GM21528 (cell line): ENCODE results near the gene KNTC1.
"Not testable (repeated sequence)": the region's sequence is repeated elsewhere in the genome, so short reads cannot be mapped to it uniquely, and the experiment has no call there.

Experiments
- ATAC-seq: cut with Tn5 transposase; IDR thresholded peaks from one replicate; pipeline ENCODE4 v1.9.1; 2021; ENCODE audit warnings: mild to moderate bottlenecking, moderate library complexity; ENCODE audit not compliant: unreplicated experiment, low FRiP score

KNTC1 gene

GRCh38 chr12:122614839-122615238, 87.8 kb downstream of the KNTC1 start:
- no peak for ATAC-seq

GRCh38 chr12:122615780-122616179, 88.7 kb downstream of the KNTC1 start:
- ATAC-seq, result no peak

- ATAC-seq, result no peak
Observed at GRCh38 chr12:122635471-122635870, 108.4 kb downstream of the KNTC1 start.

GRCh38 chr12:122643207-122643805, 116.3 kb downstream of the KNTC1 start:
- ATAC-seq, result no peak

GRCh38 chr12:122646517-122647217, 119.6 kb downstream of the KNTC1 start:
- peak; percentile 77 for ATAC-seq

GRCh38 chr12:122651520-122652224, 124.6 kb downstream of the KNTC1 start:
- no peak for ATAC-seq

GRCh38 chr12:122653291-122653690, 126.2 kb downstream of the KNTC1 start:
- ATAC-seq, result not testable (repeated sequence)

- no peak for ATAC-seq
Observed at GRCh38 chr12:122656298-122656697, 129.2 kb downstream of the KNTC1 start.

- ATAC-seq, result no peak
Observed at GRCh38 chr12:122659579-122659978, 132.5 kb downstream of the KNTC1 start.

GRCh38 chr12:122661246-122661645, 134.2 kb downstream of the KNTC1 start:
- no peak for ATAC-seq

GRCh38 chr12:122661938-122662337, 134.9 kb downstream of the KNTC1 start:
- no peak for ATAC-seq

GRCh38 chr12:122665349-122665748, 138.3 kb downstream of the KNTC1 start:
- no peak for ATAC-seq

GRCh38 chr12:122665759-122666158, 138.7 kb downstream of the KNTC1 start:
- ATAC-seq, result no peak

GRCh38 chr12:122668268-122668667, 141.2 kb downstream of the KNTC1 start:
- ATAC-seq, result no peak

- ATAC-seq, result no peak
Observed at GRCh38 chr12:122669397-122670070, 142.5 kb downstream of the KNTC1 start.

GRCh38 chr12:122672515-122672914, 145.5 kb downstream of the KNTC1 start:
- no peak for ATAC-seq
